Endodermal cell (in vitro differentiated cells): ENCODE data around the gene LATS2. TPM values are rescaled to one million over a fixed set of nuclear protein-coding genes. Genes with fewer than 3 reads are reported as not detected.

Source experiments
- DNase-seq: peaks from one replicate; pipeline ENCODE4 v3.0.0-alpha.2; 2017
- H3K27ac ChIP-seq: 2 replicates; pipeline ENCODE4 v1.5.1; 2013; ENCODE audit warnings: mild to moderate bottlenecking, low read depth, low read length, moderate library complexity
- H3K27me3 ChIP-seq: 2 replicates; pipeline ENCODE4 v1.6.1; 2013; ENCODE audit warnings: mild to moderate bottlenecking, low read length, moderate library complexity; ENCODE audit not compliant: insufficient read depth, control insufficient read depth, poor library complexity, severe bottlenecking
- H3K36me3 ChIP-seq: 2 replicates; pipeline ENCODE4 v1.7.0; 2013; ENCODE audit warnings: mild to moderate bottlenecking, low read length, moderate library complexity; ENCODE audit not compliant: control insufficient read depth, insufficient read depth
- H3K4me1 ChIP-seq: one replicate; pipeline ENCODE4 v1.7.0; 2013; ENCODE audit warnings: low read length; ENCODE audit not compliant: control insufficient read depth, insufficient read depth
- H3K4me3 ChIP-seq: 2 replicates; pipeline ENCODE4 v1.5.1; 2013; ENCODE audit warnings: mild to moderate bottlenecking, low read length, moderate library complexity
- H3K9ac ChIP-seq: 2 replicates; pipeline ENCODE4 v1.6.1; 2013; ENCODE audit warnings: mild to moderate bottlenecking, low read length, moderate library complexity; ENCODE audit not compliant: poor library complexity, severe bottlenecking; ENCODE audit errors: extremely low read depth
- H3K9me3 ChIP-seq: 2 replicates; pipeline ENCODE4 v1.6.1; 2013; ENCODE audit warnings: mild to moderate bottlenecking, low read length, moderate library complexity; ENCODE audit not compliant: control insufficient read depth
- H3K27ac Mint-ChIP-seq: 2 replicates; pipeline ENCODE4 v1.8.0; 2020; ENCODE audit warnings: mixed read lengths
- H3K27me3 Mint-ChIP-seq: 2 replicates; pipeline ENCODE4 v1.8.0; 2021; ENCODE audit warnings: mild to moderate bottlenecking, mixed read lengths; ENCODE audit not compliant: insufficient read depth
- H3K36me3 Mint-ChIP-seq: 2 replicates; pipeline ENCODE4 v1.8.0; 2020; ENCODE audit warnings: low read depth, mixed read lengths
- H3K4me1 Mint-ChIP-seq: 2 replicates; pipeline ENCODE4 v1.8.0; 2020; ENCODE audit warnings: mixed read lengths
- H3K4me3 Mint-ChIP-seq: 2 replicates; pipeline ENCODE4 v1.8.0; 2020; ENCODE audit warnings: mild to moderate bottlenecking, moderate library complexity, mixed read lengths
- H3K9me3 Mint-ChIP-seq: 2 replicates; pipeline ENCODE4 v1.8.0; 2020; ENCODE audit warnings: mild to moderate bottlenecking, mixed read lengths
- CTCF ChIP-seq: fragments of 200-600 bp; sonication (generic); conservative IDR thresholded peaks from 2 replicates; pipeline ENCODE4 v1.5.0; 2021; ENCODE audit warnings: antibody characterized with exemption, mild to moderate bottlenecking
- WGBS, 2 experiments: methylation state at CpG; one replicate each; pipeline versions ENCODE4 v1.1.5 to v1.1.7; 2013; ENCODE audit warnings: missing lambda C conversion rate in 2 of 2, mixed read lengths in 1 of 2; ENCODE audit not compliant: insufficient coverage in 1 of 2, insufficient read length in 1 of 2; 5-methylcytosine and 5-hydroxymethylcytosine counted together
- total RNA-seq, 2 donors: library from RNA; stranded (reverse); fragmentation: NEBNext Ultra II Directional in 1 of 2; extraction: Animal tissue kit (Norgen Biotek cat#: 25700) in 1 of 2; gene quantifications; 2 replicates in 1 of 2; 3 replicates in 1 of 2; pipeline ENCODE4 v1.2.1, GENCODE V29; 2021

The LATS2 gene
- total RNA-seq, 2 donors from 2014 or later: 26.2 to 35.4 TPM

GRCh38 chr13:21104199-21105019 lies 43.0 kb upstream of the LATS2 start:
- Mint-ChIP-seq H3K27ac (no peak overlapping the region), H3K4me1 (peaks cover 3% of the 10 kb centered on the region), H3K36me3 (no peaks in the 10 kb centered on the region), H3K9me3 (no peaks in the 10 kb centered on the region), H3K4me3 (no peak overlapping the region), H3K27me3 (no peaks in the 10 kb centered on the region)
- H3K36me3 ChIP-seq: no peaks in the 10 kb centered on the region
- TF ChIP-seq CTCF: no peak
- WGBS, 2 experiments: 92 to 96% methylated on average over 31 to 37 of the region's 37 CpGs
- no peaks in the 10 kb centered on the region for H3K9me3 ChIP-seq
- H3K27me3 ChIP-seq: no peaks in the 10 kb centered on the region
- DNase-seq: no peak
- H3K9ac ChIP-seq: no peak overlapping the region
- H3K4me3 ChIP-seq: no peak overlapping the region
- no peak overlapping the region for H3K27ac ChIP-seq
- no peaks in the 10 kb centered on the region for H3K4me1 ChIP-seq

GRCh38 chr13:21101865-21102576 lies 40.6 kb upstream of the LATS2 start:
- Mint-ChIP-seq H3K36me3 (no peaks in the 10 kb centered on the region), H3K9me3 (no peaks in the 10 kb centered on the region), H3K27ac (no peak overlapping the region), H3K4me1 (no peaks in the 10 kb centered on the region), H3K4me3 (no peak overlapping the region), H3K27me3 (no peaks in the 10 kb centered on the region)
- no peak overlapping the region for H3K9ac ChIP-seq
- no peak for TF ChIP-seq CTCF
- no peak overlapping the region for H3K27ac ChIP-seq
- H3K27me3 ChIP-seq: no peaks in the 10 kb centered on the region
- no peaks in the 10 kb centered on the region for H3K9me3 ChIP-seq
- DNase-seq: no peak
- no peaks in the 10 kb centered on the region for H3K36me3 ChIP-seq
- no peak overlapping the region for H3K4me3 ChIP-seq
- 91 to 93% methylated on average over 9 to 12 of the region's 12 CpGs for WGBS, 2 experiments
- no peaks in the 10 kb centered on the region for H3K4me1 ChIP-seq

- Histone ChIP-seq H3K9me3 (no peaks in the 10 kb centered on the region), H3K27me3 (no peaks in the 10 kb centered on the region), H3K36me3 (no peaks in the 10 kb centered on the region), H3K4me1 (no peaks in the 10 kb centered on the region), H3K9ac (no peak overlapping the region), H3K4me3 (no peak overlapping the region), H3K27ac (no peak overlapping the region)
- Mint-ChIP-seq H3K4me3 (no peak overlapping the region), H3K27ac (no peak overlapping the region), H3K36me3 (no peaks in the 10 kb centered on the region), H3K9me3 (no peaks in the 10 kb centered on the region), H3K4me1 (no peaks in the 10 kb centered on the region), H3K27me3 (no peaks in the 10 kb centered on the region)
- TF ChIP-seq CTCF: no peak
- DNase-seq: no peak
- 95 to 96% methylated on average over 4 to 10 of the region's 12 CpGs for WGBS, 2 experiments
These were observed 39.8 kb upstream of the LATS2 start for GRCh38 chr13:21100994-21101757.
